Measurements from ENCODE around the gene EPB41L3. TPM values are rescaled to one million over a fixed set of nuclear protein-coding genes. Genes with fewer than 3 reads are reported as not detected.

The EPB41L3 gene
- total RNA-seq, 1 experiment from 2014 or later = 0.36 TPM

- POLR2A ChIA-PET = no interaction called here
- Histone ChIP-seq H3K4me1 (ENCODE audit: control insufficient read depth, insufficient read depth, low read length) (no peaks in the 10 kb centered on the region), H3K4me3 (ENCODE audit: low read depth in 2 of 2, low read length in 2 of 2) (no peak overlapping the region), H3K27me3 (ENCODE audit: control insufficient read depth, insufficient read depth, low read length) (no peaks in the 10 kb centered on the region; the same call in 1 of the 2 replicates), H3K9me3 (ENCODE audit: control insufficient read depth, insufficient read depth, low read depth, low read length) (no peaks in the 10 kb centered on the region), H3K36me3 (ENCODE audit: control insufficient read depth, insufficient read depth, low read length) (no peaks in the 10 kb centered on the region), H3K27ac (ENCODE audit: low read length) (no peak overlapping the region)
- DNase-seq (ENCODE audit: low read depth, low spot score) (no peak), ATAC-seq (no peak)
- TF ChIP-seq CTCF (IDR thresholded peaks at IDR 0.05) (no peak), SIN3A (IDR thresholded peaks at IDR 0.05; ENCODE audit: borderline replicate concordance, insufficient read depth, low read depth, low read length) (no peak), TCF7L2 (IDR thresholded peaks at IDR 0.05; ENCODE audit: low read depth, low read length) (no peak), POLR2AphosphoS5 (IDR thresholded peaks at IDR 0.05; ENCODE audit: low read depth, low read length) (no peak), REST (IDR thresholded peaks at IDR 0.05; ENCODE audit: insufficient read depth in 1 of 2, low read depth in 2 of 2, low read length in 1 of 2) (no peak)
- intact Hi-C loops (cut with micrococcal nuclease; ENCODE audit: unreplicated experiment) (no loop called here), in situ Hi-C loops (cut with HindIII; ENCODE audit: low pct_unique_long_range_greater_than_20kb, low sequenced_read_pairs) (no loop called here)
- CTCF ChIA-PET = no interaction called here
- no TSS peak for BruUV-seq (replicated peaks)
These were observed 22.8 kb downstream of the EPB41L3 start for GRCh38 chr18:5521000-5521399.

- DNase-seq (ENCODE audit: low read depth, low spot score) (no peak), ATAC-seq (no peak)
- in situ Hi-C loops (cut with HindIII; ENCODE audit: low pct_unique_long_range_greater_than_20kb, low sequenced_read_pairs) (no loop called here), intact Hi-C loops (cut with micrococcal nuclease; ENCODE audit: unreplicated experiment) (no loop called here)
- TF ChIP-seq CTCF (IDR thresholded peaks at IDR 0.05) = no peak
- no peak for TF ChIP-seq POLR2AphosphoS5 (IDR thresholded peaks at IDR 0.05; ENCODE audit: low read depth, low read length)
- no peak for TF ChIP-seq SIN3A (IDR thresholded peaks at IDR 0.05; ENCODE audit: borderline replicate concordance, insufficient read depth, low read depth, low read length)
- no peak for TF ChIP-seq TCF7L2 (IDR thresholded peaks at IDR 0.05; ENCODE audit: low read depth, low read length)
- no peak for TF ChIP-seq REST (IDR thresholded peaks at IDR 0.05; ENCODE audit: insufficient read depth in 1 of 2, low read depth in 2 of 2, low read length in 1 of 2)
- no peak overlapping the region for H3K27ac ChIP-seq (ENCODE audit: low read length)
- ChIA-PET POLR2A (no interaction called here), CTCF (no interaction called here)
- no peaks in the 10 kb centered on the region for H3K36me3 ChIP-seq (ENCODE audit: control insufficient read depth, insufficient read depth, low read length)
- no peak overlapping the region for H3K4me3 ChIP-seq (ENCODE audit: low read depth in 2 of 2, low read length in 2 of 2)
- no peaks in the 10 kb centered on the region; the same call in 1 of the 2 replicates for H3K27me3 ChIP-seq (ENCODE audit: control insufficient read depth, insufficient read depth, low read length)
- no peaks in the 10 kb centered on the region for H3K4me1 ChIP-seq (ENCODE audit: control insufficient read depth, insufficient read depth, low read length)
- no TSS peak for BruUV-seq (replicated peaks)
- no peaks in the 10 kb centered on the region for H3K9me3 ChIP-seq (ENCODE audit: control insufficient read depth, insufficient read depth, low read depth, low read length)
These were observed 23.3 kb downstream of the EPB41L3 start for GRCh38 chr18:5520464-5520863.
